ENCODE measurements around the gene GPR17.

GPR17 gene

DNA sequence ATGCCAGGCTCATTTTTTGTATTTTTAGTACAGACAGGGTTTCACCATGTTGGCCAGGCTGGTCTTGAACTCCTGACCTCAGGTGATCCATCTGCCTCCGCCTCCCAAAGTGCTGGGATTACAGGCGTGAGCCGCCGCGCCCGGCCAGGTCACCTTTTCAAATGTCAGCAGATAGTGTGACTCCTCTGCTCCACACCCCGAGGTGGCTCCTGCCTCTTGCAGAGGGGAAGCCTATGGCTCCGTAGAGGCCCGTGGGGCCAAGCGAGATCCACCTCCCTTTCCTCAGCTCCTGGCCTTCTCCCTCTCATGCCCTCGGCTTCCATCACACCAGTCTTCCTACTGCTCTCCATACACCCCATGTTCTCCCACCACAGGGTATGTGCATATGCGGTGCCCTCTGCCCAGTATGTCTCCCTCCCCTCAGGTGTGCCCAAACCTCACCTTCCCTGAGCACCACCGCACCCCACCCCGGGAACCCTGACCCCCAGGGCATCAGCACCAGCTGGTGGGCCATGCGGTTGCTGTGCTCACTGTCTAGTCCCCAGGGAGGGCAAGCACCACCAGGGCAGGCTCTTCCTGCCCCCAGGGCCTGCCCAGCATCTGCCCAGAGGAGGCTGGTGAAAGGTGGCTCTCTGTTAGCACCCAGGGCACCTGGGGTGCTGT is 10.7 kb downstream of the GPR17 start:
- no peak for DNase-seq

DNA sequence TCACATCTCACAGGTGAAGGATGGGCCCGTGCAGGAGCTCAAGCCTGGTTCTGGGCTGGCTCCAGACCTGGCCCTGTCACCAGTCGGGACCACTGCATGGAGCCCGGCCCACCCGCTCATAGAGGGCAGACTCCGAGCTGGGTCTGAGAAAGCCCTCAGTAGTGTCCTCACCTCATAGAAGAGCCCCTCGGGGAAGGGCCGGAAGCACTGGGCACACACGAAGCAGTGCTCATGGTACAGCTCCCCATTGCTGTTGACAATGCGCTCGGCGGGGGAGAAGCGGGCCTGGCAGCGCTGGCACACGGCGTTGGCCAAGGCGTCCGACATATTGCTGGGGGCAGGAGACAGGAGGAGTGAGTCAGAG is 11.3 kb downstream of the GPR17 start:
- no peak for DNase-seq

DNA sequence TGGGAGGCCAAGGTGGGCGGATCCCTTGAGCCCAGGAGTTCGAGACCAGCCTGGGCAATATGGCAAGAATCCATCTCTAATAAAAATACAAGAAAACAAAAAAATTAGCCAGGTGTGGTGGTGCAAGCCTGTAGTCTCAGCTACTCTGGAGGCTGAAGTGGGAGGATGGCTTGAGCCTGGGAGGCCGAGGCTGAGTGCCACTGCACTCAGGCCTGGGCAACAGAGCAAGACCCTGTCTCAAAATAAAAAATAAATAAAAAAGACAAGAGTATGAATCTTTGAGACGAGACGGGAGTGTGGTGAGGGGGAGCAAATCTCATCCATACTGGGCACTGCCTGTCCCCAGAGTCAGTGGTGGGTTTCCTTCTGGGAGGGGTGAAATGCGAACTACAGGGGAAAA is 12.2 kb downstream of the GPR17 start:
- DNase-seq = no peak

DNA sequence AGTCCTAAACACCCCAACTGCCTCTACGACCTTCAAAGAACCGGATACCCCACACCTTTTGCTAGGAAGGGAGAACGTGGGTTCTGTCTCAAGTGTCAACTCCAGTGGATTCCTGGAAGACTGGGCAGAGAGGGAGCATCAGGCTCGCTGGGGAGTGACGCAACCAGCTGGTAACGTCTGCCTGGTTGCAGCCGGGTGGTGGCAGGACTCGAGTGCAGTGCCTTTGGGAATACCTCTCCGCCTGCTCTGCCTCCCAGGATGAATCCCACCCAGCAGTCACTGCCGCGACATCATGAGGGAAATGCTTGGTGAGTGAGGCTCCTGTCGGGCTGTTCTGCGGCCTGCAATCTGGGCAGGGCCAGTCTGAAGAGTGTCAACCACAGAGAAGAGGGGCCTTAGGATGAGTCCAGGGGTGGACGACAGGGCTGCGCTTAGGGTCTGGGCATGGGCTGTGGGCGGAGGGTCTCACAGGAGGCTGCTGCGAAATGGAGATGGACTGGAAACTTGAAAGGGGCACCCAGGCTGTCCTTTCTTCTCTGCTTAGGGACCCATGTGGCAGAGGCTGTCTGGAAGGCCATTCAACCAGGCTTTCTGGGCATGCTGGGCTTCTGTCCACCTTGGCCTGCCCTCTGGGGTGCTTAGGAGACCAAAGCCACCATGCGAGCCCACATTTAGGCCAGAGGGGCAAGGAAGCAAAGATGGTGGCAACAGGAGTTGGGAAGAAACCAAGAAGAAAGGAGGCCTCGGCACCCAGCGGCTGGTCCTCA is 12.9 kb downstream of the GPR17 start:
- no peak for DNase-seq

DNA sequence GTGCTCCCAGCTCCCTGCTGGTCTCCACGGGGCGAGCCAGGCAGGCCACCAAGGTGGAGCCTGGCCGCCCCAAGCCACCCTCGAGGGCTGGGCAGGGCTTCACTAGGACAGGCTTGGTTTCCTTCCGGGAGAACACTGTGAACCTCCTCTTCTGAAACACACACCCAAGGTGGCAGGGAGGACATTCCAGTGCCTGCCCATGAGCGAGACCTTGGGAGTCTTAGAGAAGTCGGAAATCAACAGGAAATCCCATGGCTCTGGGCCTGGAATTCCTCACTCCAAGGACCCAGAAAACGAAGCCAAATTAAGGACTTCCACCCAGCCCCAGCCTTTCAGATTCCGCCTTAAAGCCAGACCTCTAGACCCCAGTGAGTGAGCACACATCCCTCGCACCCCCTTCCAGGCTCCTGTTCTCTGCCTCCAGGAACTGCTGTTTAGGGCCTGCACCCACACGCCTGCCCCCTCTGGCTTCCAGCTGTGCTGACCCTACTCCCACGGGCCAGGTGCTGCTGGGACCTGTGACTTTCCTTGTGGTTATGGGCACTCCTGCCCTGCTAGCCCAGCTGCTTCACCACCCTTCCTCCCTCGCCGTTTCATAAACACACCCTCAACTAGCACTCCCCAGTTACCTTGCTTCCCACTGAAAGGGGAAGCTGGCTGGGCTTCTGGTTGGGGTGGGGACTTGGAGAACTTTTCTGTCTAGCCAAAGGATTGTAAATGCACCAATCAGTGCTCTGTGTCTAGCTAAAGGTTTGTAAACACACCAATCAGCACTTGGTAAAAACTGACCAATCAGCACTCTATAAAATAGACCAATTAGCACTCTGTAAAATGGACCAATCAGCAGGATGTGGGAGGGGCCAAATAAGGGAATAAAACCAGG is 13.7 kb downstream of the GPR17 start:
- no peak for DNase-seq

DNA sequence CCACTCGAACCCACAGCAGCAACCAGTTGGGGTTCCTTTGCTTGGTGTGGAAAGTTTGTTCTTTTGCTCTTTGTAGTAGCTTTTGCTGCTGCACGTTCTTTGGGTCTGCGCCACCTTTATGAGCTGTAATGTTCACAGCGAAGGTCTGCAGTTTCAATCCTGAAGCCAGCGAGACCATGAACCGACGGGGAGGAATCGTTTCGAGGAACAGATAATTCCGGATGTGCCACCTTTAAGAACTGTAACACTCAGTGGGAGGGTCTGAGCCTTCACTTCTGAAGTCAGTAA is 14.3 kb downstream of the GPR17 start:
- no peak for DNase-seq

DNA sequence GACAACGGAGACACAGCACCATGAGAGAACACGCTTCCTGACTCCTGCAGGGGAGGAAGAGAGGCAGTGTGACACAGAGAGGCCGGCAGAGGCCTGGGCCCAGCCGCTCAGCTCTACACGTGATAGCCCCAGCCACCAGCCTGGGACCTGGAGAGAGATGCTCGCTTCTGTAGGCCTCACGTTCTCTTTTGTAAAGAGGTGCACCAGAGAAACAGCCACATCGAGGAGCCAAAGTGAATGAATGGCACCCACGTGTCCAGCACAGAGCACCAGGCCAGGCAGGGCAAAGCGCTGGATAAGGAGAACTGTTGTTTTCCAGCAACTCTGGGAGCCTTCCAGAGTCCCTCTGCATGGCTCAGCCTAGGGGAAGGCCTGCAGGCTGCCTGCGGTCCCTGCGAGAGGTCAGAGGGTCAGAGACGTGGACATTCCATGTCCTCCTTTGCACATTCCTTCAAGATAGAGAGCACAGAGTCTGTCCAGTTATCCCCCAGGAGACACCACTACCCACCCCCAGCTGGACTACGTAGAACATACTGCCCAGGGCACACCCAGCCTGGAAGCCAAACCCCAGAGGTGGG is 15.2 kb downstream of the GPR17 start:
- DNase-seq = no peak

DNA sequence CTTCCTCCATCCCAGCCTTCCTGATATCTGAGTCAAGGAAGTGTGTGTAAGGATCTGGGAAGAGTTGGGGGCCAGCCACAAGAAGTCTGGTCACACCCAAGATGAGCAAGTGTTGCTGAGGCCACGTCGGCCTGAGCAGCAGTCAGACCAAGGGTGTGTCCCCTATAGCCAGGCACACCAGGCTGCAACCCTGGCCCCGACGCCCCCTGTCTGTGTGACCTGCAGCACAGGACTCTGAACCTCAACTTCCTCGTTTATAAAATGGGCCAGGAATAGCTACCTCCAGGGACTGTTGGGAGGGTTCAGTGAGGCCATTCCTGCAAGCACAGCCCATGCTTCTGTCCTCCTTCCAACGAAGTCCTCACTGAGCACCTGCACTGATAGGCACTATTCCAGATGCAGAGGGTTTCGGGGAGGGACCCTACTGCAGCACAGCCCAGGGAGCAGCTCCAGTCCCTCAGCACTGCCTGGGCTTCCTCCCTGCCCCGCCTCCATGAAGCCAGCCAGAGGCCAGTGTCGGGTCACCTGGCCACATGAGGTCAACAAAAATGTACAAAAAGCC is 16.1 kb downstream of the GPR17 start:
- DNase-seq = no peak

DNA sequence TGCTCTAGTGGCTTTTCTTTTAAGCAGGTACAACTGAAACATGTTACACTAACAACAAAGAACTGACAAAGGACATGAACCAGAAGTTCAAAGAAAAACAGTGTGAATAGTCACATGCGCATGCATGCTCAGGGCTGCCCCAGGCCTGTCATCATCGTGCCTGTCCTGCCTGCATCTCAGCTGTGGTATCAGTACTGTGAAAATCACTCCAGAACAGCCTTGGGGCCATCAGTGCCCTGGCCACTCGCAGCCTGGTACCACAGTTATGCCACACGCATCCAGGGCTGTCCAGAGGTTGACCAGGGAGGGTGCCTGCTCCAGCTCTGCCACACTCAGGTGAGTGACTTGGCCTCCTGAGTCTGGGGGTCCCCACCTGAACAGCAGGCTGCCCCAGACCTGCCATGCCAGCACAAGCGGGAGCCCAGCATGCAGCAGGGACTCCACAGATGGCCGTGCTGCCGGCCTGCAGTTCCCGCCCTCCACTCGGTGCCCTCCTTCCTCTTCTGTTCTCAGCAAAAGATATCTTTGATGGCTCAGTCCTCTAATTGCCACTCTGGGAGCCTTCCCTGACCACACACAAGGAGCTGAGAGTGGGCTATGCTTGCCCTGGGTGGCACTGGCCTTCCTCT is 17.1 kb downstream of the GPR17 start:
- no peak for DNase-seq

DNA sequence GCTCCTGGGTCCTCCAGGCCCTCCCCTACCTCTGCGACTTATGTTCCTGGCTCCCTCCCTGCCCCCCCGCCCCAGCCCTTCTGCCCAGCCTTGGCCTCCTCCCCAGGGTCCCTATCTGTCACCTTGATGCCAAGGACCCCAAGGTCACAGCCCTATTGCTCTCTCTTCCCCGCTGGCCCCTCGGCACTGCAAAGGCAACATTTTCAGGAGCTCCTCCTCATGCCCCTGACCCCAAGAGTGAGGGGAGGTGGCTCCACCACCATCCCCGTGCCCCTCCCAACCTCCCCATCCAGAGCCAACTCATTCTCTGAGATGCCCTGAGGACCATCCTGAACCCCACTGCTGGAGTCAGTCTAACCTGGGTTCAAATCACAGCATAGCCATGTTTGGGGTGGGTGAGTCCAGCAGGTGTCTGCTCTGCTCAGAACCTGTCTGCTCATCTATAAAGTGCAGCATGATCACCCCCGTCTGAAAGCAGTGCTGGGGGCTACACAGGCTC is 17.7 kb downstream of the GPR17 start:
- DNase-seq = no peak

DNA sequence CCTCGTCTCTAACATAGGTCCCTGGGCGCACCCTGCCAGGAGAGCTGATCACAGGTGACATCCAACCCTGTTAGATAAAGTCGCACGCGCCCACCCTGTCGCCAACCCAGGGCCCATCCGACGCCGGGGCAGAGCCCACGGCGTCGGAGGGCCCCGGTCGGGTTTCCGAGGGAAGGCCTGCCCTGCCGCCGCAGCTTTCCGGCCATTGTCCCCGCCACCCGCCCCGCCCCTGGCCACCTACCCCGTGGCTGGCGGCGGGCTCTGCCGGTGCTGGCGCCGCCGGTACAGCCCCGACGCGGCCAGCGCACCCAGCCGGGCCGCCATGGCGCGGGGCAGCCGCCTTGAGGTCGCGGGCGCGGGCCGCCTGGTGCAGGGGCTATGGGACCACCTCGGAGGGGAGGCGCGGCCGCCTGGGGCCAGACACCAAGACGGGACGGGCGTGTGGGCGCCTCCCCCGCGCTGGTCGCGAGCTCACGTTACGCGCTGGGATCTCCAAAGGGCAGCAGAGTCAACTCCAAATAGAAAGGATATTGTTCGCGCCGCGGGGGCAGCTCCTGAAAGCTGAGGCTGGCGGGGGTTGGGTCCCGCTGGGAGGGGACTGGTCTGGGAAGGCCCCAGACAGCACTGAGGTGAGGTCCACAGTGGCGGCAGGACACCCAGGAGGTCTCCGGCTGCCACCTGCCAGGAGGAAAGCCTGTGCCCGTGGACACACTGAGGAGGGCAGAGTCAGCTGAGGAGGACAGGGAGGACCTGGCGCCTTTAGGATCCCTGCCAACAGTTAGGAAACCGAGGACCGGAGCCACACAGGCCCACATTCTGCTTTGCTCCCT is 18.3 kb downstream of the GPR17 start:
- DNase-seq = no peak

DNA sequence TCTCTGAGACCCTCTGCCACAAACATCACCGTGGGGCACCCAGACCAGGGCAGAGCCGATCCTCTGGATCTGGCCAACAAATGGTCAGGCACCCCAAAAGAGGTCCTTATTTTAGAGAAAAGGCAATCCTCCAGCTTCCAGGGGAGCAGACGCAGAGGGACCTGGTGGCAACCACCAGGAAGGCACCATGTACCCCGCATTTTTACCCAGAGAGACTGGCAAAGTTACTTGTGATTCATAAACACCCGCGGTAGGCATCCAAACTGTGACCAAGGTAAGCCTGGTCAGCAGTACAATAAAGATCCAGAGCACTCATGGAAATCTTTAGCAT is 18.9 kb downstream of the GPR17 start:
- no peak for DNase-seq

DNA sequence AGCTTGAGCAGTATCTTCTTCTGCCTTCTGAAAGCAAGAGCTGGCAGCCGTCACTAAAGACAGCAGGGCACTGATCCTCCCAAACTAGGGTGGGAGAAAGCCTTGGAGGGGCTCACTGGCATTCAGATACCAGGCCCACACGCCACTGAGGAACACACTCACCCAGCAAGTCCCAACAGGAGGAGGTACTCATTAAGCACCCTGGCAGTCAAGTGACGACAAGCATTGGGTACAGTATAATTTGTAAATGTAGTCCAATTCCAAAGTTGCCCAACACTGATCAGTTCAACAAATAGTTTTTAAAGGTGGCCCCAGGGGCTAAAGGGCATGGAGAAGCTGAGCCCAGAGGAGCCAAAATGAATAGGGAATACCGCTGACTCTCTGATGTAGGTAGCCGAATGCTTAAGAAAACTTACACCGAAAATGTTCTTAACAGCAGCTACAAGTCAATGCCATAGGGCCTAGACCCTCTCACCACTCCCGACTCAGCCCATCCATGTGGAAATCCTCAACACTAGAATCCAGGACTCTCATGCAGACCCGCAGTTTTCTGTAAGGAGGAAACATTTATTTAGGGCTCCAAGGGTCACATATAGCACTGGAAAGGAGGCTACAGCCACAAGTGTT is 19.4 kb downstream of the GPR17 start:
- no peak for DNase-seq

DNA sequence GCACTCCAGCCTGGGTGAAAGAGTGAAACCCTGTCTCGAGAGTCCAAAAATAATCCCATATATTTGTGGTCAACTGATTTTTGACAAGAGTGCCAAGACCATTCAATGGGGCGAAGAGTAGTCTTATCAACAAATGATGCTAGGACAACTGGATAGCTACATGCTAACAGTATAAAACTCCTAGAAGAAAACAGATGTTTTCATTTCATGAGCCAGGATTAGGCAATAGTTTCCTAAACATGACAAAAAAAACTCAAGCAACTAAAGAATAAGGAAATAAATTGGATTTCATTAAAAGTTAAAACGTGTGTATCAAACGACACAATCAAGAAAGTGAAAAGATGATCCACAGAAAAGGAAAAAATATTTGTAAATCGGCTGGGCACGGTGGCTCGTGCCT is 23.1 kb downstream of the GPR17 start:
- no peak for DNase-seq

DNA sequence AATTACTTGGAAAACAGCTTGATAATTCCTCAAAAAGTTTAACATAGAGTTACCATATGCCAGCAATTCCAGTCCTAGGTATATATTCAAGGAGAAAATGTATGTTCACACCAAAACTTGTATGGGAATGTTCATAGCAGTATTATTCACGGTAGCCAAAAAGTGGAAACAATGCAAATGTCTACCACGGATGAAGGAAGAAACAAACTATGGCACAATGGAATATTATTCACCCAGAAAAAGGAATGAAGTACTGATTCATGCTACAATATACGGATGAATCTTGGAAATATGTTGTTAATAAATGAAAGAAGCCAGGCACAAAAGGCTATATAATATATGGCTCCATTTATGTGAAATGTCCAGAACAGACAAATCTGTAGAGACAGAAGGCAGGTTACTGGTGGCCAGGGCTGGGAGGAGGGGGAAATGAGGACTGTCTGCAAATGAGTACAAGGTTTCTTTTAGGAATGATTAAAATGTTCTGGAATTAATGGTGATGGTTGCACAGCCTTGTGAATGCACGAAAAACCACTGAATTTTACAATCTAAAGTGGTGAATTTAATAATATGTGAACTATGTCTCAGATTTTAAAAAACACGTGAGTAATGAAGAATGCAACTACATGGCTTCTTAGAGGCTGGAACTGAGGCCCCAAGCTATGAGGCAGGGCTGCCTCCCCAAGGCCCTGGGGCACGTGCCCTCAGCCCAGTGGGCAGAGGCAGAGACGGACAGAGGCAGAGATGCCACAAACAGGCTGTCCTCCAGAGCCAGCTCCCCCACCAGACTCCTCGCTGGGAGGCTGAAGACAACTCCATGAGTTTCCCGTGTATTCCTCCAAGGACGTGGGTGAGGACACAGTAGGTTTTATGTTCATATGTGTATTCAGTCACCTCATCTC is 24.4 kb downstream of the GPR17 start:
- no peak for DNase-seq

DNA sequence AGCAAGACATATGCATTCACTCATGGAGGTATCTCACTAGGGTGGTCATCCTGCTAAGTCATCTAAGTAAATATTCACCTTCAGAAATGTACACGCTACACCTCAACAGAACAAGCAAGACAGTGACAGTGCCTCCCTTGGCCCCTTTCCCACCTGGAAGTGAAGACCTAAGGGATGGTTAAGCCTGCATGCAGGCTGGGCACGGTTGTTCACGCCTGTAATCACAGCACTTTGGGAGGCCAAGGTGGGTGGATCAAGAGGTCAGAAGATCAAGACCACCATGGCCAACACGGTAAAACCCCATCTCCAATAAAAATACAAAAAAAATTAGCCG is 25.0 kb downstream of the GPR17 start:
- DNase-seq = no peak

DNA sequence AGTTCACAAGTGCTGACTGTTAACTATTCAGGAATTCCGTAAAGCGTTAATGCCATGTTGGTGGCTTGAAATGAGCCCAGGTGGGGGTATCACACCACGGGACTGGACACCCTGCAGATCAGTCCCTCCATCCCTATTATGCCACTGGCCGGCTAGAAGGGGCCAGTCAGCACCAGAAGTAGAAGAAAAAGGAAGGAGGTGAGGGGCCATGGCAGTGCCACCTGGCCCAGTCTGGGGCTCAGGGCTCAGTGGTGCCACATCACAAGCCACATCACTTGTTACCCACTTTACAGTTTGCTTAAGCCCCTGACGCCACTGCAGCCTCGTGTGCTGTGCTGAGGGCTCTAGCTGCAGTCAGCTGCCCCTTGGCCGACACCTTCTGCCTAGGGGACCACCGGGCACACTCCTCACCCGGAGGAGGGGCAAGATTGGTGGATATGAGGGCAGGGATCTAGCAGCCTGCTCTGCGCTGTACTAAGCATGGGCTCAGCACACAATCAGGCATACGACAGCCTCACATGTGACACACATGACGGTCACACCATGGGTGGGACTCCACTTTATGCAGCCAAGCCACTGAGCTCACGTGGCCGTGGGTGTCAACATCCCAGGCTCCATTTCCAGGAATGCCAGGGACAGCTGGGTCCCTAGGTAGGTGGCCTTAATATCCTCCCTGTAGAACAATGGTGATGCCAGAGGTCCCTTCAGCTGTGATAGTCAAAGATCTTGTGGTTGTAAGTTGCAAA is 25.8 kb downstream of the GPR17 start:
- DNase-seq = no peak

DNA sequence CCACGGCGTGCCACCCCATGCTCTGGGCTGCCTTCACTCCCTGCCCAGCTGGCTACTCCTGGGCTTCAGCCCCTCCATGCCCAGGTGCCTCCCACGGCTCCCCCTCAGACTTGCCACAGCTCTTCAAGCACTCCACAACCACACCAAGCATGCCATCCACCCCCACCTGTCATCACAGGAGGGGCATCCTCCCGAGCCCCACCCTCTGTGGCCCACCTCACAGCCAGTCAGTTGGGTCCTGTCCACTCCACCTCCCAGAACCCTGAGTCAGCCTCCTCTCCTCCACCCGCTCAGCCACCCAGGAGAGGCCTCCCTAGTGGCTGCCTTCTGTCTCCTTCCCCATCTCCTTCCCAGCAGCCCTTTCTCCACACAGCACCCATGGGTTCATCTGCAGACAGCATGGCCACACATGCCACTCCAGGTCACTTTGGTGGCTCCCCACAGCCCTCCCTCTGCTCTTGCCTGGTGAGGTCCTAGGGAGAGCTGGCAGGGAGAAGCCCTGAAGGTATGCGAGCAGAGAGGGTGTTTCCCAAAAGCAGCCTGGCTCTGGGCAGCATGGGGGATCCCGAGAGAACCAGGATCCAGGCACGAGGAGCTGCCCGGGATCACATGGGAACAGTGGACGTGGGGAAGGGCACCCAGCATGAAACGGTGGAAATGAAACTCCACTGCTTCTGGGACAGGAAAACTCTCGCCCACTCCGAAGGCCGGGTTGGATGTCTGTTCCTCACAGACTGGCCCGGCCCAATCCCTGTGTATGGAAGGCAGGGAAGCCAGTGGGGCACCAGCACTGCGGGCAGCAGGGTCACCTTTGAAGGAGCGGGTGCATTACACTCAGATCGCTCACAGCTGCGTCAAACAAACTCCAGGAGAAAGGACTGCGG is 26.6 kb downstream of the GPR17 start:
- DNase-seq = no peak

Data from retina (tissue), 1 donor.